GM21825 (cell line): ENCODE measurements around the gene NFE2.
A peak's percentile ranks its signal among the peaks of the same experiment; 100 is the strongest.
"Not testable (repeated sequence)": the region's sequence is repeated elsewhere in the genome, so short reads cannot be mapped to it uniquely, and the experiment has no call there.

Experiments used
- ATAC-seq: cut with Tn5 transposase; IDR thresholded peaks from one replicate; pipeline ENCODE4 v1.9.1; 2021; ENCODE audit warnings: mild to moderate bottlenecking, moderate library complexity; ENCODE audit not compliant: unreplicated experiment

Gene NFE2

DNA sequence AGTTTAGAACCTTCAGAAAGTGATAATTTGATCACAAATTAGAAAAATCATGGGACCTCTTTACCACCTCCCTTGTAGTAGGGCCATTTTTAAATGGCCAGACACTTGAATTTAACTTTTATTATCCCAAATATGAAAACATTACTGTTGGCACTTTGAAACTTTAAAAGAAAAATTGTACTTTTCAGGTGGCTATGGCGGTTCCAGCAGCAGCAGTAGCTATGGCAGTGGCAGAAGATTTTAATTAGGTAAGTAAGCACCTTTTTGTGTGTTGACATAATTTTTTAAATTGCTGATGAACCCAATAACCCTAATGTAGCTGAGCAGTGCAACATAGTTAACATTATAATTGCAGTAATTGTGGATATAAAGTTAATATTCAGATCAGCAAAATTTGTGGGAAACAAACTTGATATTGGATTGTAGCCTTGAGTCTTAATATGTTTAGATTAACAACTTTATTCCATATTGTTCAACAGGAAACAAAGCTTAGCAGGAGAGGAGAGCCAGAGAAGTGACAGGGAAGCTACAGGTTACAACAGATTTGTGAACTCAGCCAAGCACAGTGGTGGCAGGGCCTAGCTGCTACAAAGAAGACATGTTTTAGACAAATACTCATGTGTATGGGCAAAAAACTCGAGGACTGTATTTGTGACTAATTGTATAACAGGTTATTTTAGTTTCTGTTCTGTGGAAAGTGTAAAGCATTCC lies 16.6 kb downstream of the NFE2 start:
- ATAC-seq: not testable (repeated sequence)

GRCh38 chr12:54282949-54283593 lies 17.7 kb downstream of the NFE2 start:
- no peak for ATAC-seq

- not testable (repeated sequence) for ATAC-seq
These were observed 19.1 kb downstream of the NFE2 start for GRCh38 chr12:54281694-54282093.

DNA sequence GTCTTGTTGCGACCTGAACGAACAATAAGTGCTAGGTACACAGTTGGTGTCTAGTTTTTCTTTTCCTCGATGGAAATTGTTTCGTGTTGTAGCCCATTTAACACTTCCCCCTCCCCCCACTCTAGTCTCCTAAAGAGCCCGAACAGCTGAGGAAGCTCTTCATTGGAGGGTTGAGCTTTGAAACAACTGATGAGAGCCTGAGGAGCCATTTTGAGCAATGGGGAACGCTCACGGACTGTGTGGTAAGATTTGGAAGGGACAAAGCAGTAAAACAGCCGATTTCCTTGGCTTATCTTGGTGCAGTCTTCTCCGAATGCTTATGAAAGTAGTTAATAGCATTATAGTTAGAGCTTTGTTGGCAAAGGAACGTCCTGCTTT lies 19.6 kb downstream of the NFE2 start:
- ATAC-seq: not testable (repeated sequence)

- ATAC-seq: peak; percentile 85
These were observed 20.2 kb downstream of the NFE2 start, which contains the start of gene HNRNPA1 for GRCh38 chr12:54280468-54281260. Gene HNRNPA1 (plus strand): TSS chr12:54280726. CDS start chr12:54280808, 82 bp downstream.

DNA sequence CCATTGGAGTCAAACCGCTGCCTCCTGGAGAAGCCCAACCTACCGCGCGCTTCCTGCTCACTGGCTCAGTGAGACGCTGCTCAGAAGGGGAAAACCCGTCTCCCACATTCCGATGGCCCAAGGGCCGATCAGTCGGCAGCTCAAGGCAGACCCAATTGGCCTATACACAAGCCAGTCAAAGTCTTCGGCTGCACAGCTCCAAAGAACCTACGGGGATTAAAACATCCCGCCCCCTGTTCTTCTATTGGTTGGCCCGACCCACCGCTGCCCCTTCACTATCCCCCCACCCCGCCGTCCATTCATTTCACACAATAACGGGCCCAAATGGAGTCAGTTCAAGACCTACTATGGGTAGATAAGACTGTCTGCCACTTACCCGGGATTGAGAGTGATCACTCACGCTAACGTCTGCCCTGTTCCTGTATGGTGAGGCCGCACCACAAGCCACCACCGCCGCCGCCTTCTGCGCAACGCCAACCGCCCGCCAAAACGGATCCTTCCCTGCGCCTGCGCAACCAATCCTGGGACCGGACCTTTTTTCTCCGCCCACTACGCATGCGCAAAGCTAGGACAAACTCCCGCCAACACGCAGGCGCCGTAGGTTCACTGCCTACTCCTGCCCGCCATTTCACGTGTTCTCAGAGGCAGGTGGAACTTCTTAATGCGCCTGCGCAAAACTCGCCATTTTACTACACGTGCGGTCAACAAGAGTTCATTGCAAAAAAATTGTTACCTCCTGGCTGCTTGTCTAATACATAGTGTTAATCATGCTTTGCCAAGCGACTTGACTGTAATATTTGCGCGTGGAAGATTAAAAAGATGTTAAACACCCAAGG lies 21.0 kb downstream of the NFE2 start, which contains the start of gene CBX5:
Gene CBX5 (minus strand): TSS at position 491 of the 836 bp plus-strand sequence. CDS start 22,472 bp downstream, outside the sequence.
- ATAC-seq: peak; percentile 75

DNA sequence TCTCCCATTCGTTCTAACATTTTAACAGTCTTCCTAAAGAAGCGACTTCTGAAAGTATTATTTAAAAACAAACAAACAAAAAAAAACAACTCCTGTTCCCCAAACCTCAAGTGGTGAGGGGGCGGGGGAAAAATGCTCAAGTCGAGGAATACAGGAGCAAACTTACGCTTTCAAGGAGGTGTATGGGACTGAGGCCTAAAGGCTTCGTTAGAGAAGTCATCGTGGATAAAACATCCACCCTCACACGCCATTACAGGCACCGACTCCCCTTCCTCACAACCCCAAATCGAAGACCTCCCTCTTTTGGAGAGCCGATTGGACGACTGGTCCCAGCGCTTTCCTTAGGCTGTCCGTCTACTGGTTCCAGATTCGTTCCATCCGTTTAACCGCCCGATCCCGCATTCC lies 21.6 kb downstream of the NFE2 start:
- no peak for ATAC-seq

DNA sequence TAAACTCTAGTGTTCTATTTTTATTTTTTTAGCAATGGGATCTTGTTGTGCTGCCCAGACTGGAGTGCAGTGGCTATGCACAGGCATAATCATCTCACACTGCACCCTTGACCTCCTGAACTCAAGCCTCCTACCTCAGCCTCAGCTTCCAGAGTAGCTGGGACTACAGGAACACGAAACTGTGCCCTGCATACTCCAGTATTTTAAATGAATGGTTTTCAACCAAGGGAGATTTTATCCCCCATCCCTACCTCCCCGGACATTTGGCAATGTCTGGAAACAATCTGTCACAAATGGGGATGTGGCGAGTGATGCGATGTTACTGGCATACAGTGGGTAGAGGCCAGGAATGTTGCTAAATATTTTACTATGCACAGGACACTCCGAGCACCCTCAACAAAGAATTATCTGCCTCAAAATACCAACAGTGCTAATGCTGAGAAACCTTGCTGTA lies 23.0 kb downstream of the NFE2 start:
- ATAC-seq: no peak

- no peak for ATAC-seq
These were observed 24.4 kb downstream of the NFE2 start for GRCh38 chr12:54276368-54276767.

DNA sequence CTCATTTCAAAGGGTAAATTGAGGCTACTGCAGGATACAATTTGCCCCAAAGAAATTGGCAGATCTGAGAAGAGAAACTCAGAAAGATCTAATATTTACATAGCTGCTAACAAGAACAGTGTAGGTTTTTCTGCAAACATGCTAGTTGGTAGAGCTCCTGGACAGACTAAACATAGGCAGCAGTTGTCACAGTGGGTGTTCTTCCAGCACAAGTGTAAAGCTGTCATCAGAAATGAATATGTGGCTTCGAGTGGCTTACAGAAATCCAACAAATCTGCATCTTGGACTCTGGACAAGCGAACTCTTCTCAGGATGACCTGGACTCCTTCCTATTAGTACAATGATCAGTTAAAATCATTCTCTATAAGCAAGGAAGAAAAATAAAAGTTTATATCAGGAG lies 26.8 kb downstream of the NFE2 start:
- no peak for ATAC-seq

GRCh38 chr12:54272214-54272613 lies 28.6 kb downstream of the NFE2 start:
- ATAC-seq: no peak

GRCh38 chr12:54270345-54270744 lies 30.5 kb downstream of the NFE2 start:
- ATAC-seq: no peak

- no peak for ATAC-seq
These were observed 34.0 kb downstream of the NFE2 start for GRCh38 chr12:54266852-54267251.

- no peak for ATAC-seq
These were observed 35.4 kb downstream of the NFE2 start for GRCh38 chr12:54265364-54265812.

- no peak for ATAC-seq
These were observed 38.4 kb downstream of the NFE2 start for GRCh38 chr12:54262403-54262925.

GRCh38 chr12:54261815-54262402 lies 38.9 kb downstream of the NFE2 start:
- ATAC-seq: no peak

DNA sequence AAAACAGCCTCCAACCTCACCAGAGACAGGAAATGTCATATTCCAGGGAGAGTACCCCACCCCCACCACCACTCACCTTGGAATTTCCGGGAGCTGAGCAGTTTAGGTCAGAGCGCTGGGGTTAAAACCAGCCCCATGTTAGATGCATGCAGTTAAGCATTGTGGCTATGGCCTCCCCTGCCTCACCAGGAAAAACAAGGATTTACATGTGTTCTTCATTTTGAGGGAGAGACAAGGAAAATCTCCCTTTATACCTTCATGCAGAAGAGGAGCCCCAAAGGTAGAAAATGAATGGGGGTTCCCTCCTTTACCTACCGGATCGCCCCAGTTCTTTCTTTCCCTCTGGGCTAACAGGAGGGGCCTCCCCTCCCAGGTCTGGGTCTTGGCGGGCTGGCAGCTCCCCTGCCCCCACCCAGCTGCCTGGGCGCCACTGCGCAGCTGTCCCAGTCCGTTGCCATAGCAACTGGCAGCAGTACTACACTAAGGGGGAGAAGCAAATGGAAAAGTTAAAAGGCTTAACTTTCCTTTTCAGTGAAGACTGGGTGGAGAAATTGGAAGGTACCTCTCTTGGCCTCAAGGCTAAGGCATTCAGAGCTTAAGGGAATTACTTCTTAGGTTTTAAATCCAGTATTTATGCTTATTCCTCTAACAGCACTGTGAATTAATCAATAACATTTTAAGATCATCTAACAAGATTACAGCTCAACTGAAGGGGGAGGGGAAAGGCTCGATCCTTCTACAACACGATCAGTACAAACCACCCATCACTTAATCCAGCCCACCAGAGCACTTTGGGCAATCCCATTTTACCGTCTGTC lies 41.4 kb downstream of the NFE2 start:
- peak; percentile 83 for ATAC-seq

DNA sequence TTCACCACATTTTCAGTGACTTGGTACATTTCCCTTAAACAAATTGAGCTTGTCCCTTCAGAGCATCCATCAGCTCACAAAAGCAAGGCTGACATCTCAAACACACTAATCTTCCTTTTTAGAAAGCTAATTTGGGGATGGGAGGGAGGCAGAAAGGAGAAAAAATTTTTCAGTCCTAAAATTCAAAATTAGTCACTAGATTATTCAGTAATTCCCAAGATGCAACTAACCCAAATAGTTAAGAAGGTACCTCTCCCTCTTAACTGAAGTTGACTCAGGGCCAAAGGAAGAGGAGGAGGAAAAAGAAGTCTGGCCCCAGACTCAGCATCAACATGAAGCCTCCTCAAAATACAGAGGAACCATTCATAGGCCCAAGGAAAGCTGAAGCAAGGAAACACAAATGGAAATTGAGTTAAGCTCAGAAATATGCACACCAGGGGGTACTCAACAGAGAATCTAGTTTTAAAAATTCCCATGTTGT lies 42.6 kb downstream of the NFE2 start:
- ATAC-seq: no peak

DNA sequence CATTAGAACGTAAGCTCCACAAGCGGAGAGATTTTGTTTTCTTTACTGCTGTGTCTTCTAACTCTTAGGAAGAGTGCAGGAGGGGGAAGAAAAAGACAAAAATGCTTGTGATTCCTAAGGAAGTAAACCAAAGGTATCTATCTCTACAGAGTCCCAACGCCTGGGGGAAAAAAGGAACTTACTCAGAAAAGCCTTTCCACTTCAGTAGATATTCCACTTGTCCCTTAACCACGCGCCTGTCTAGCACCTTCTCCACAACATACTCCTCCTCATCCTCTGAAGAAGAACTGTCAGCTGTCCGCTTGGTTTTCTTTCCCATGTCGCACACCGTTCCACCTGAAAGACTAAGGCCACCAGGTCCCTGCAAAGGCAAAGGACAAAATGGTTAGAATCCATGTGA lies 43.5 kb downstream of the NFE2 start:
- ATAC-seq: no peak
